Panc1 (cell line): ENCODE data around the gene ACLY. TPM values are rescaled to one million over a fixed set of nuclear protein-coding genes. Genes with fewer than 3 reads are reported as not detected.
A peak's percentile ranks its signal among the peaks of the same experiment; 100 is the strongest.

Source experiments
- ATAC-seq: fragments of 200-7000 bp; cut with Tn5 transposase; 2 replicates; pipeline ENCODE4 v1.9.1; 2020; ENCODE audit warnings: mild to moderate bottlenecking, moderate library complexity
- BruUV-seq: library from RNA; stranded (reverse); fragments of 400-500 nt; replicated peaks from 2 replicates; lab custom pipeline; 2021; lab: Mats Ljungman, UMichigan
- CTCF ChIA-PET: fragments of 300-600 bp; sonication (Branson Sonifier 250); formaldehyde crosslinking; loops from one replicate; lab custom pipeline; 2022; ENCODE audit warnings: antibody characterized with exemption; lab: Charles Lee
- POLR2A ChIA-PET: fragments of 300-600 bp; sonication (Branson Sonifier 250); formaldehyde crosslinking; loops from one replicate; lab custom pipeline; 2022; ENCODE audit warnings: antibody characterized with exemption; lab: Charles Lee
- DNase-seq: peaks from one replicate; pipeline ENCODE4 v3.0.0-alpha.2; 2010; ENCODE audit warnings: low read depth, low spot score
- H3K27ac ChIP-seq: 2 replicates; pipeline ENCODE4 v1.5.1; 2011; ENCODE audit warnings: mild to moderate bottlenecking, low read length, inconsistent platforms
- H3K27me3 ChIP-seq: fragments of 200-500 bp; sonication (Bioruptor generic); 2 replicates; pipeline ENCODE4 v1.6.0; 2014; ENCODE audit warnings: low read length, inconsistent platforms; ENCODE audit not compliant: control insufficient read depth, insufficient read depth
- H3K36me3 ChIP-seq: fragments of 200-500 bp; sonication (Bioruptor generic); 2 replicates; pipeline ENCODE4 v1.5.1; 2014; ENCODE audit warnings: inconsistent platforms, mild to moderate bottlenecking, low read length, moderate library complexity; ENCODE audit not compliant: control insufficient read depth, insufficient read depth
- H3K4me1 ChIP-seq: 2 replicates; pipeline ENCODE4 v1.5.1; 2011; ENCODE audit warnings: inconsistent platforms, mild to moderate bottlenecking, low read length, moderate library complexity; ENCODE audit not compliant: control insufficient read depth, insufficient read depth
- H3K4me3 ChIP-seq, 2 experiments: 2 replicates each; pipeline ENCODE4 v1.5.1; 2011 to 2012; ENCODE audit warnings: low read depth in 2 of 2, low read length in 2 of 2, mild to moderate bottlenecking in 2 of 2, inconsistent platforms in 1 of 2, moderate library complexity in 1 of 2
- H3K9me3 ChIP-seq: fragments of 200-500 bp; sonication (Bioruptor generic); 2 replicates; pipeline ENCODE4 v1.5.1; 2014; ENCODE audit warnings: low read depth, mild to moderate bottlenecking, inconsistent platforms, low read length, moderate library complexity; ENCODE audit not compliant: control insufficient read depth, insufficient read depth
- POLR2AphosphoS5 ChIP-seq: IDR thresholded peaks from 2 replicates; pipeline ENCODE4 v1.6.1; 2012; ENCODE audit warnings: mild to moderate bottlenecking, low read depth, low read length, moderate library complexity
- SIN3A ChIP-seq: IDR thresholded peaks from 2 replicates; pipeline ENCODE4 v1.6.1; 2012; ENCODE audit warnings: low read depth, mild to moderate bottlenecking, low read length, moderate library complexity, borderline replicate concordance; ENCODE audit not compliant: insufficient read depth
- TCF7L2 ChIP-seq: IDR thresholded peaks from 2 replicates; pipeline ENCODE4 v1.6.1; 2011; ENCODE audit warnings: mild to moderate bottlenecking, low read depth, low read length, inconsistent platforms
- in situ Hi-C: cut with HindIII; loops from 2 replicates; pipeline ENCODE4 v1.10.0; 2016; ENCODE audit warnings: low sequenced_read_pairs, low pct_unique_long_range_greater_than_20kb
- intact Hi-C: fragments of 100-400 bp; cut with micrococcal nuclease; formaldehyde crosslinking; loops from one replicate; pipeline ENCODE4 v1.10.0; 2022; ENCODE audit not compliant: unreplicated experiment
- total RNA-seq: library from RNA; stranded (reverse); gene quantifications from one replicate; pipeline ENCODE4 v1.2.1, GENCODE V29; 2021; ENCODE audit not compliant: unreplicated experiment
- TF ChIP-seq, protein P1 (sequence below): fragments of 450-650 bp; IDR thresholded peaks from 2 replicates; pipeline ENCODE4 v1.5.1; 2017; ENCODE audit warnings: mild to moderate bottlenecking
- TF ChIP-seq, protein P2 (sequence below), 2 experiments: IDR thresholded peaks; 2 replicates each; pipeline ENCODE4 v1.6.1; 2011 to 2012; ENCODE audit warnings: low read depth in 2 of 2, control low read depth in 1 of 2, low read length in 1 of 2, mild to moderate bottlenecking in 1 of 2, moderate library complexity in 1 of 2; ENCODE audit not compliant: insufficient read depth in 1 of 2

Gene ACLY
- total RNA-seq, 1 experiment from 2014 or later = 225 TPM

DNA sequence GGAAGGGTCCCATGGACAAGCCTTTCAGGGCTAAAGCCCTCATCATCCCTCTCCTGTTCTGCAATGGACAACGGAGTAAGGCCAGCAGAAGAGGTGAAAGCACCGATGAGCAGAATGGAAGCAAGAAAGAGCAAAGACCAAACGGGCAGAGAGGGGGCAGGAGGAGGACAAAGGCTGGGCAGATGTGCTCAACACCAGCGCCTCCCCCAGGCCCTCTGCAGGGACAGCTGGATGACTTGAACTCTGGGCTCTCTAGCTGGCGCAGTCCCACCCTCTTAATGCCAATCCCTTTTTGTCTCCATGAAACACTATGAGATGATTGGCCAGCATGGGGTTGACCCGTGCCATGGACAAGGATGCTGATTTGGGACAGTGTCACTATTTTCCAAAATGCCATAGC lies 22.0 kb downstream of the ACLY start:
- H3K4me3 ChIP-seq = no peak overlapping the region
- ATAC-seq = 0 out of 2 replicates have a peak, but pooled peaks have one; percentile 42

DNA sequence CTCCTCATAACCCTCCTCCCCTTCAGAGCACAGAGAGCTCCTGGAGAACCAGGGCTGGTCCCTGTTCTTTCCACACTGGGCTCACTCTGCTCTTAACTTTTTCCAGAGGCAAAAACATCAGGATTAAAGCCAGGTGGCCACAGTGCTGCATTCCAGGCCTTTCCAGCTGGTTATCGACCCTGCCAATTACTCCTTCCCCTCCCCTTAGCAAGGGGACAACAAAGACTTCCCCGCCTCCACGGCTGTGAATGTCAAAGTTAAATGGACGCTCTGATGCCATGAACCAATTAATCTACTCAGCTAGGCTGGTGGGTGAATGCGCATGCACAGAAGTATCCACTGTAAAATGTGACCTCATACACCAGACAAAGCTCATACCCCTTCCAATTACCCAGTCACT lies 23.1 kb downstream of the ACLY start:
- ATAC-seq = no peak
- H3K27me3 ChIP-seq = no peaks in the 10 kb centered on the region
- H3K27ac ChIP-seq = no peak overlapping the region
- H3K4me1 ChIP-seq = no peaks in the 10 kb centered on the region
- no peak overlapping the region for H3K4me3 ChIP-seq
- DNase-seq = no peak
- TF ChIP-seq TCF7L2 = no peak
- TF ChIP-seq POLR2AphosphoS5 = no peak
- TF ChIP-seq, protein P1, sequence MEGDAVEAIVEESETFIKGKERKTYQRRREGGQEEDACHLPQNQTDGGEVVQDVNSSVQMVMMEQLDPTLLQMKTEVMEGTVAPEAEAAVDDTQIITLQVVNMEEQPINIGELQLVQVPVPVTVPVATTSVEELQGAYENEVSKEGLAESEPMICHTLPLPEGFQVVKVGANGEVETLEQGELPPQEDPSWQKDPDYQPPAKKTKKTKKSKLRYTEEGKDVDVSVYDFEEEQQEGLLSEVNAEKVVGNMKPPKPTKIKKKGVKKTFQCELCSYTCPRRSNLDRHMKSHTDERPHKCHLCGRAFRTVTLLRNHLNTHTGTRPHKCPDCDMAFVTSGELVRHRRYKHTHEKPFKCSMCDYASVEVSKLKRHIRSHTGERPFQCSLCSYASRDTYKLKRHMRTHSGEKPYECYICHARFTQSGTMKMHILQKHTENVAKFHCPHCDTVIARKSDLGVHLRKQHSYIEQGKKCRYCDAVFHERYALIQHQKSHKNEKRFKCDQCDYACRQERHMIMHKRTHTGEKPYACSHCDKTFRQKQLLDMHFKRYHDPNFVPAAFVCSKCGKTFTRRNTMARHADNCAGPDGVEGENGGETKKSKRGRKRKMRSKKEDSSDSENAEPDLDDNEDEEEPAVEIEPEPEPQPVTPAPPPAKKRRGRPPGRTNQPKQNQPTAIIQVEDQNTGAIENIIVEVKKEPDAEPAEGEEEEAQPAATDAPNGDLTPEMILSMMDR = no peak
- TF ChIP-seq SIN3A = no peak
- TF ChIP-seq, protein P2, sequence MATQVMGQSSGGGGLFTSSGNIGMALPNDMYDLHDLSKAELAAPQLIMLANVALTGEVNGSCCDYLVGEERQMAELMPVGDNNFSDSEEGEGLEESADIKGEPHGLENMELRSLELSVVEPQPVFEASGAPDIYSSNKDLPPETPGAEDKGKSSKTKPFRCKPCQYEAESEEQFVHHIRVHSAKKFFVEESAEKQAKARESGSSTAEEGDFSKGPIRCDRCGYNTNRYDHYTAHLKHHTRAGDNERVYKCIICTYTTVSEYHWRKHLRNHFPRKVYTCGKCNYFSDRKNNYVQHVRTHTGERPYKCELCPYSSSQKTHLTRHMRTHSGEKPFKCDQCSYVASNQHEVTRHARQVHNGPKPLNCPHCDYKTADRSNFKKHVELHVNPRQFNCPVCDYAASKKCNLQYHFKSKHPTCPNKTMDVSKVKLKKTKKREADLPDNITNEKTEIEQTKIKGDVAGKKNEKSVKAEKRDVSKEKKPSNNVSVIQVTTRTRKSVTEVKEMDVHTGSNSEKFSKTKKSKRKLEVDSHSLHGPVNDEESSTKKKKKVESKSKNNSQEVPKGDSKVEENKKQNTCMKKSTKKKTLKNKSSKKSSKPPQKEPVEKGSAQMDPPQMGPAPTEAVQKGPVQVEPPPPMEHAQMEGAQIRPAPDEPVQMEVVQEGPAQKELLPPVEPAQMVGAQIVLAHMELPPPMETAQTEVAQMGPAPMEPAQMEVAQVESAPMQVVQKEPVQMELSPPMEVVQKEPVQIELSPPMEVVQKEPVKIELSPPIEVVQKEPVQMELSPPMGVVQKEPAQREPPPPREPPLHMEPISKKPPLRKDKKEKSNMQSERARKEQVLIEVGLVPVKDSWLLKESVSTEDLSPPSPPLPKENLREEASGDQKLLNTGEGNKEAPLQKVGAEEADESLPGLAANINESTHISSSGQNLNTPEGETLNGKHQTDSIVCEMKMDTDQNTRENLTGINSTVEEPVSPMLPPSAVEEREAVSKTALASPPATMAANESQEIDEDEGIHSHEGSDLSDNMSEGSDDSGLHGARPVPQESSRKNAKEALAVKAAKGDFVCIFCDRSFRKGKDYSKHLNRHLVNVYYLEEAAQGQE (IDR thresholded peaks at IDR 0.05; ENCODE audit: insufficient read depth in 1 of 2, low read depth in 2 of 2, low read length in 1 of 2) = no peak
- no TSS peak for BruUV-seq
- CTCF ChIA-PET = no interaction called here
- H3K36me3 ChIP-seq = peaks cover 4% of the 10 kb centered on the region; the same call in 1 of the 2 replicates
- no peaks in the 10 kb centered on the region for H3K9me3 ChIP-seq
- in situ Hi-C loops (no loop called here), intact Hi-C loops (no loop called here)
- POLR2A ChIA-PET = no interaction called here

More for the DNA sequence above, 22.0 kb downstream of the ACLY start:
- no TSS peak for BruUV-seq
- DNase-seq = no peak
- no peak for TF ChIP-seq SIN3A
- TF ChIP-seq POLR2AphosphoS5 = no peak
- no peak for TF ChIP-seq TCF7L2
- TF ChIP-seq, protein P1 = no peak
- TF ChIP-seq, protein P2 (IDR thresholded peaks at IDR 0.05; ENCODE audit: insufficient read depth in 1 of 2, low read depth in 2 of 2, low read length in 1 of 2) = no peak
- ChIA-PET CTCF (no interaction called here), POLR2A (no interaction called here)
- in situ Hi-C loops (no loop called here), intact Hi-C loops (no loop called here)
- H3K36me3 ChIP-seq = peaks cover 4% of the 10 kb centered on the region; the same call in 1 of the 2 replicates
- no peak overlapping the region for H3K27ac ChIP-seq
- H3K9me3 ChIP-seq = no peaks in the 10 kb centered on the region
- H3K27me3 ChIP-seq = no peaks in the 10 kb centered on the region
- no peaks in the 10 kb centered on the region for H3K4me1 ChIP-seq
